Measurements from ENCODE around the gene GBA3.

GRCh38 chr4:22803512-22803911 is 110.8 kb downstream of the GBA3 start:
- TF ChIP-seq, protein P1, sequence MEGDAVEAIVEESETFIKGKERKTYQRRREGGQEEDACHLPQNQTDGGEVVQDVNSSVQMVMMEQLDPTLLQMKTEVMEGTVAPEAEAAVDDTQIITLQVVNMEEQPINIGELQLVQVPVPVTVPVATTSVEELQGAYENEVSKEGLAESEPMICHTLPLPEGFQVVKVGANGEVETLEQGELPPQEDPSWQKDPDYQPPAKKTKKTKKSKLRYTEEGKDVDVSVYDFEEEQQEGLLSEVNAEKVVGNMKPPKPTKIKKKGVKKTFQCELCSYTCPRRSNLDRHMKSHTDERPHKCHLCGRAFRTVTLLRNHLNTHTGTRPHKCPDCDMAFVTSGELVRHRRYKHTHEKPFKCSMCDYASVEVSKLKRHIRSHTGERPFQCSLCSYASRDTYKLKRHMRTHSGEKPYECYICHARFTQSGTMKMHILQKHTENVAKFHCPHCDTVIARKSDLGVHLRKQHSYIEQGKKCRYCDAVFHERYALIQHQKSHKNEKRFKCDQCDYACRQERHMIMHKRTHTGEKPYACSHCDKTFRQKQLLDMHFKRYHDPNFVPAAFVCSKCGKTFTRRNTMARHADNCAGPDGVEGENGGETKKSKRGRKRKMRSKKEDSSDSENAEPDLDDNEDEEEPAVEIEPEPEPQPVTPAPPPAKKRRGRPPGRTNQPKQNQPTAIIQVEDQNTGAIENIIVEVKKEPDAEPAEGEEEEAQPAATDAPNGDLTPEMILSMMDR (IDR thresholded peaks at IDR 0.05) = no peak
- no peak for TF ChIP-seq POLR2A (IDR thresholded peaks at IDR 0.05)
- TF ChIP-seq POLR2AphosphoS5 (IDR thresholded peaks at IDR 0.05) = no peak
